Activated CD4-positive, CD25-positive, alpha-beta regulatory T cell treated with anti-CD3 and anti-CD28 coated beads, Interleukin-2, amount 50 U/mL, for 72 hours (primary cell): ENCODE data around the gene C10orf90.
"Not testable (repeated sequence)": the region's sequence is repeated elsewhere in the genome, so short reads cannot be mapped to it uniquely, and the experiment has no call there.

Experiments
- DNase-seq: peaks from one replicate; pipeline ENCODE4 v3.0.0; 2021

Gene C10orf90

DNA sequence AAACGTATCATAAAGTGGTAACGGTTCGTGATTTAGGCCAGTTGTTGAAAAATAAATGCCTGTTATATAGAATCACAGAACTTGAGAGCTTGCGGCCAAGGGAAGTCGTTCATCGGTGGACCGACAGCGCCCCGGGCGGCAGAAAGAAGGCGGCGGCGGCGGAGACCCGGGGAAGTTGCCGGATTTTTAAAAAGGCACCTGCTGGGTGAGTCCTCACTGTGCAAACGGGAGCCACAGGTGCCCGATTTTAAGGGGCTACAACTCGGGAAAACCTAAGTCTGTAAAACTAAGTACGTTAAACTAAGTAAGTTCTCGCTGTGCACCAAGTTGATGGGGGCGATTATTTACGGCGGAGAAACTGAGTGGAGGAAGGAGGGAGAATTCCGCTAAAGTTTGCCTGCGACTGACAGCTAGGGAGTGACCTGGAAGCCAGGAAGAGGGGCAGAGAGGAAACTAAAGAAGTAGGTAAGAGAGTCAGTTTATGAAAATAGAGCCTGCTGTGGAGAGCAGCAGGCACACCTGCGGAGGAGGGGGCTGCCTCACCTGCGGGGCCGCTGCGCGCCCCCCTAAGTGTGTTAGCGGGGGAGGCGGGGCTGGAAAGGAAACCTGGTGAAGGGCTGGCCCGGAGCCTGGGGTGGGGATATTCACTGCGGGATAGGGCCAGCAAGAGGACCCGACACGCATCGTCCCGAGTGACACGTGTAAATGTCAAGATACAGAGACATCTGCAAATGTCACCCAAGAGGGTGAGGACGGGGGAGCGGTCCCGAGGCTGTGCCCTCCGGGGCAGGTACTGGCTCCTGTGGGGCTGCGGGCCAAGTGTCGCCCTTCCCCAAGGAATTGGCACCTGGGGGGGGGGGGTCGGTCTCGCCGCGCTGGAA is 283.2 kb downstream of the C10orf90 start:
- DNase-seq: peak; percentile 35

DNA sequence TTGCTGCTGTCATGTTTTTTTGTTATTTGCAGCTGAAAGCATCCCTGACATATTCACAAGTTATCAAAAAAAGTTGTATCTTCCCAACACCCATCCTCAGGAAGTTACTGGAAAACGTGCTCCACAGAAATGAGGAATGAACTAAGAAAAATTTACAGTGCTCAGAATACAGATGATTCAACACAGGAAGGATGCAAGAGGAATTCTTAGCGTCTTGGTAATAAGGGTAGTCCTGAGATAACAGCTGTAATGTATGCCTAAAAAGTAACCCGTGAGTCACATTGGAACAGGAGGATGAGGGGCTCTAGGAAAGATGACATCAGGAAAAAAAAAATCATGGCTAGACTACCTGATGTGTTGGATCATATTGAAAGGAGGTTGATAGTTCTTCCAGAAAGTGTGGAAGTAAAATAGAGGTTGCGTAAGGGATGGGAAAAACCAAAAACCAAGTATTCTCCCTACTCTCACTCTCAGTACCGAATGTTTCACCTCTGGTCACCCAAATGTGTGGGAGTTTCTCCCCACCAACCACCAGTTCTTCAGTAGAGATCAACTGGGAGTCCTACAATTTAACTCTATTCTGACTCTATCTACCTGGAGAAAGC is 286.1 kb downstream of the C10orf90 start:
- no peak for DNase-seq

DNA sequence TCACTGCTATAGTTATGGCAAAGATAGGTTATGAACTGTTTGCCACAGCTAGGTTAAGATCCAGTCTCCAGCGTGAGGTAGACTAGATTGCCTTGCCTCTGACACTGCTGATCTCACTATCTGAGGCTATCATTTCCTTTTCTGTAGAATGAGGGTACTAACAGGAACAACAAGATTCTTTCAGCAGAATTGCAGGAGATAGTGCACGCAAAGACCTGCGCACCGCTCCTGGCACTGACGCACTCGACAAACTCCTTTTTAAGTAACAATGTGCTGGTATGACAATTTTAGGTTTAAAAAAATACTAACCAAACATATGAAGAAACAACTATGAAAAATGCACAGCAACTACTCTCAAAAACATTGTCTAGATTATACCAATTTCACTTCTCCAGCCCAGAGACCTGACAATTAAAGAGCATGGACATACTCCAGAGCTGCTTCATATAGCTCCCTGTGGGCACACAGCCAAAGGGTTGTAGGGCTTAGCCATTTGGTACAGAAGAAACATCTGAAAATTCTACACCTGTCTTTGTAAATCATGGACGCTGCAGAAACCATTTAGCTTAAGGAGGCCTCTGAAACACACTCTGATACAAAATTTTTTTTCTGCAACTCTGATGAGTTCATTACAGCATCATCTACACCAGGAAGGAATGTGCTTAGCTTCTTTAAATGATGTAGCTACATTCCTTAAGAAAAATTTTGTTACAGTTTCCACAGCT is 290.0 kb downstream of the C10orf90 start:
- DNase-seq: no peak

DNA sequence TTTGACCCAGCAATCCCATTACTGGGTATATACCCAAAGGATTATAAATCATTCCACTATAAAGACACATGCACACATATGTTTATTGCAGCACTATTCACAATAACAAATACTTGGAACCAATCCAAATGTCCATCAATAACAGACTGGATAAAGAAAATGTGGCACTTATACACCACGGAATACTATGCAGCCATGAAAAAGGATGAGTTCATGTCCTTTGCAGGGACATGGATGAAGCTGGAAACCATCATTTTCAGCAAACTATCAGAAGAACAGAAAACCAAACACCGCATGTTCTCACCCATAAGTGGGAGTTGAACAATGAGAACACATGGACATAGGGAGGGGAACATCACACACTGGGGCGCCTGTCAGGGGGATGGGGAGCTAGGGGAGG is 291.3 kb downstream of the C10orf90 start:
- DNase-seq: not testable (repeated sequence)

DNA sequence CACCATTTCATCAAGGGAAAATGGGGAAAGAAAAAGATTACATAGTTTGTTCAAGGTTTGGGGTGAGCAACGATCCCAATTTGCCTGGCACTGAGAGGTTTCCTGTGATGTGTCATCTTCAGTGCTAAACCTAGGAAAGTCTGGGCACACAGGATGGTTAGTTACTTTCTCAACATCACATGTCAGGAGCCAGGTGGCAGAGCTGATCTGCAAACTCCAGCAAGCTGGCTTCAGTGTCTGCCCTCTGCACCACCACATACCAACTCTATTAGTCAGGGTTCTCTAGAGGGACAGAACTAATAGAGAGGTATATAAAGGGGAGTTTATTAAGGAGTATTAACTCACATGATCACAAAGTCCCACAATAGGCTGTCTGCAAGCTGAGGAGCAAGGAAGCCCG is 293.5 kb downstream of the C10orf90 start:
- DNase-seq: no peak

DNA sequence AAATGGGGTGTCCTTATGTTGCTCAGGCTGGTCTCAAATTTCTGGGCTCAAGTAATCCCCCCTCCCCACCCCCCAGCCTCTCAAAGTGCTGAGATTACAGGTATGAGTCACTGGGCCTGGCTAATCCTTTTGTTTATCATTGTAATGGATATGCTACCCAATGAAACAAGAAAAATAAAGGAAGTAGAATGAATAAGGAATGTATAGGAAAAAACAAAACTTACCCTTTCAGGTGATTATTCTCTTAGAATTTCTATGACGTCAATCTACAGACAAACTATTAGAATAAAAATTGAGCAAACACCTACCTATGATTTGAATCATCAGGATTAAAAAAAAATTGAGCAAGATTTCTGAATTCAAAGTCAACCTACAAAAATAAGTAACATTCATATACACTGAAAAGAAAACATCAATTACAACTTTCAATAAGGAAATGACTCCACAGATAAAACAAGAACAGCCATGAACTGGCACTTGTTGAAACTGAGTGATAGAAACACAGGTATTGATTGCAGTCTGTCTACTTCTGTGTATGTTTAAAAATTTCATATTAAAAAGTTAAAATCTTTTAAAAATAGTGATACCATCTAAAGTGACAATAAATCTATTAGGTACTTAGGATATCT is 294.5 kb downstream of the C10orf90 start:
- DNase-seq: no peak

DNA sequence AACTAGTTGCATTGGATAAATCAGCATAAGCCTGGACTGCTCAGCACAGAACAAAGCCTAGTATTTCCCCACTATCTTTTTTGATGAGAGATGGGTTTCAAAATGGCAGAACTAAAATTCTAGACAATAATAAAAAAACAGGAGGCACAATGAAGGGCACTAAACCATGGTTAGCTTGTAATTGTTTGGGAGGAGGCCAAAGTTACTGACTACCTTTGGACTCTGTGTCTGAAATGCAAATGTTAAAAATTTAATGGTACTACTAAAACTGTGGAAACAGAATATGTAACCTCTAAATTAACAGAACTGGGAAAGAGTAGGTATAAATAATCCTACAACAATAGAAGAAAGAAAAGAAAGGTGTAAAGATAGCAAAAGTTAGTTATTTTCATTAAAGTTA is 295.2 kb downstream of the C10orf90 start:
- no peak for DNase-seq
